ENCODE data around the gene SP2. TPM values are rescaled to one million over a fixed set of nuclear protein-coding genes. Genes with fewer than 3 reads are reported as not detected.

SP2 gene
- total RNA-seq, 1 experiment from 2014 or later: 25.6 TPM

- TF ChIP-seq POLR2AphosphoS5 (IDR thresholded peaks at IDR 0.05; ENCODE audit: low read depth, low read length) (no peak), REST (IDR thresholded peaks at IDR 0.05; ENCODE audit: insufficient read depth in 1 of 2, low read depth in 2 of 2, low read length in 1 of 2) (no peak), CTCF (IDR thresholded peaks at IDR 0.05) (no peak), SIN3A (IDR thresholded peaks at IDR 0.05; ENCODE audit: borderline replicate concordance, insufficient read depth, low read depth, low read length) (no peak), TCF7L2 (IDR thresholded peaks at IDR 0.05; ENCODE audit: low read depth, low read length) (no peak)
- in situ Hi-C loops (cut with HindIII; ENCODE audit: low pct_unique_long_range_greater_than_20kb, low sequenced_read_pairs): no loop called here
- no peak for DNase-seq (ENCODE audit: low read depth, low spot score)
- ChIA-PET POLR2A (no interaction called here), CTCF (interaction anchor here (0.6 kb wide), 1 partner anchor 98 kb away, joined by 5 read pairs; no protein-coding TSS in a partner anchor)
- intact Hi-C loops (cut with micrococcal nuclease; ENCODE audit: unreplicated experiment): no loop called here
- ATAC-seq: no peak
- BruUV-seq (replicated peaks): no TSS peak
- Histone ChIP-seq H3K36me3 (ENCODE audit: control insufficient read depth, insufficient read depth, low read length) (no peaks in the 10 kb centered on the region), H3K27ac (ENCODE audit: low read length) (no peak overlapping the region), H3K4me3 (ENCODE audit: low read depth in 2 of 2, low read length in 2 of 2) (no peak overlapping the region), H3K27me3 (ENCODE audit: control insufficient read depth, insufficient read depth, low read length) (no peaks in the 10 kb centered on the region), H3K9me3 (ENCODE audit: control insufficient read depth, insufficient read depth, low read depth, low read length) (no peaks in the 10 kb centered on the region), H3K4me1 (ENCODE audit: control insufficient read depth, insufficient read depth, low read length) (peaks cover 12% of the 10 kb centered on the region)
Observed at GRCh38 chr17:47966079-47966519, 70.1 kb downstream of the SP2 start.

GRCh38 chr17:47967607-47968252 lies 71.7 kb downstream of the SP2 start:
- intact Hi-C loops (cut with micrococcal nuclease; ENCODE audit: unreplicated experiment): no loop called here
- Histone ChIP-seq H3K27ac (ENCODE audit: low read length) (0 out of 2 replicates have a peak overlapping the region, but pooled peaks have one; percentile 10), H3K4me1 (ENCODE audit: control insufficient read depth, insufficient read depth, low read length) (peaks cover 20% of the 10 kb centered on the region), H3K4me3 (ENCODE audit: low read depth in 2 of 2, low read length in 2 of 2) (no peak overlapping the region), H3K9me3 (ENCODE audit: control insufficient read depth, insufficient read depth, low read depth, low read length) (no peaks in the 10 kb centered on the region), H3K27me3 (ENCODE audit: control insufficient read depth, insufficient read depth, low read length) (no peaks in the 10 kb centered on the region), H3K36me3 (ENCODE audit: control insufficient read depth, insufficient read depth, low read length) (no peaks in the 10 kb centered on the region)
- in situ Hi-C loops (cut with HindIII; ENCODE audit: low pct_unique_long_range_greater_than_20kb, low sequenced_read_pairs): no loop called here
- ATAC-seq (no peak), DNase-seq (ENCODE audit: low read depth, low spot score) (no peak)
- CTCF ChIA-PET: interaction anchor here (0.7 to 1.2 kb wide), 2 partner anchors 21 to 22 kb away, joined by 3 to 5 read pairs; no protein-coding TSS in a partner anchor
- BruUV-seq (replicated peaks): no TSS peak
- POLR2A ChIA-PET: no interaction called here
- TF ChIP-seq SIN3A (IDR thresholded peaks at IDR 0.05; ENCODE audit: borderline replicate concordance, insufficient read depth, low read depth, low read length): no peak
- TF ChIP-seq TCF7L2 (IDR thresholded peaks at IDR 0.05; ENCODE audit: low read depth, low read length): no peak
- TF ChIP-seq CTCF (IDR thresholded peaks at IDR 0.05): no peak
- TF ChIP-seq REST (IDR thresholded peaks at IDR 0.05; ENCODE audit: insufficient read depth in 1 of 2, low read depth in 2 of 2, low read length in 1 of 2): no peak
- no peak for TF ChIP-seq POLR2AphosphoS5 (IDR thresholded peaks at IDR 0.05; ENCODE audit: low read depth, low read length)
